ENCODE data around the gene PDRG1.

Gene PDRG1

DNA sequence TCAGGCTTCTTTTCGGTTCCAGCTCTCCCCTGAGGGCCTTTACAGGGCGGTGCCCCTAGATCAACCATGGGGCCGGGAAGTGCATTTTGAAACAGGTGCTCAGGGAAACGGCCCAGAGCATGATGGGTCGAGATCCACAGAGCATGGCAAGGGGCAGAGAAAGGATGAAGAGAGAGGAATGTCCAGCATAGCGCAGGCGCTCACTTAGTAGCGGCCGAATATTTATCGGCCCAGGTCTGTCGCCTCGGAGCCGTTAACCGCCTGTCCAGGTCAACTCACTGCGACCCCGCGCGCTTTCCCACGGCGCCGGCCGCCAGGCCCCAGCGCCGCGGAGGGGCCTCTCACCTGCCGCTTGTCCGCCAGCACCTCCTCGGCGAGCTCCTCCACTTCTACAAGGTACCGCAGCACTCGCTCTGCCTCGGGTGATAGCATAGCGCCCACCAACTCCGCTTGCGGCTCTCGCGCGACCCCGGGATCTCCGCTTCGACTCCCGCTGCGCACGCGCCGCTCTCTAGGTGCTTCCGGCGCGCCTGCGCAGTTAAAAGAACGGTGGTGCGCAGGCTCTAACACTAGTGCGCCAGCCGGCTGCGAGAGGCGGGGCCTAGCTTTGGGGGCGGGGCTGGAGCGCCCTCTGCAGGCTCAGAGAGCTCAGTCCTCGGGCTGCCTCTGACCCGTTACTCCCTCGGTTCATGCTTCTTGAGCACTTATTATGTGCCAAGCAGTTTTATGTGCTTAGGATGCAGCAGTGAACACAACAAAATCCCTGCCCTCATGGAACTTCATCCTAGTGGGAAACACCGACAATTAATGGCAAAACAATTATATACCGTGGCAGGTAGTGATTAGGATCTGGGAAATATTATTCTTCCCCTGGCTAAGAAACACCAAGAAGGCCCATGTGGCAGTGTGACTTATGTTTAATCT lies at the start of gene PDRG1:
Gene PDRG1, minus strand, starts transcription at position 517 of the 924 bp plus-strand sequence. Its CDS starts 85 bp downstream, at position 432.
- TF ChIP-seq SUZ12 (IDR thresholded peaks at IDR 0.05; ENCODE audit: extremely low read depth, insufficient read depth, insufficient read length), result no peak
- no peak for TF ChIP-seq ZNF274 (IDR thresholded peaks at IDR 0.05; ENCODE audit: low read depth, low read length)
- no peak for TF ChIP-seq YY1 (IDR thresholded peaks at IDR 0.05; ENCODE audit: insufficient read depth, insufficient read length)
- DNase-seq (ENCODE audit: low read depth, low spot score), result peak; percentile 92
- no peaks in the 10 kb centered on the region for H3K27me3 ChIP-seq (ENCODE audit: insufficient read depth, insufficient read length)
- peaks cover 13% of the 10 kb centered on the region; the same call in 1 of the 2 replicates for H3K9me3 ChIP-seq (ENCODE audit: insufficient read depth, low read length)
- peak within 1 kb of the TSS; percentile 92 for H3K9ac ChIP-seq (ENCODE audit: insufficient read length, low read depth)
- peaks cover 39% of the 10 kb centered on the region for H3K36me3 ChIP-seq (ENCODE audit: insufficient read depth, insufficient read length, low read length)
- no peaks in the 10 kb centered on the region for H3K4me1 ChIP-seq (ENCODE audit: insufficient read depth, insufficient read length)
- H3K4me3 ChIP-seq (ENCODE audit: insufficient read length, low read depth), result peak within 1 kb of the TSS; percentile 90

DNA sequence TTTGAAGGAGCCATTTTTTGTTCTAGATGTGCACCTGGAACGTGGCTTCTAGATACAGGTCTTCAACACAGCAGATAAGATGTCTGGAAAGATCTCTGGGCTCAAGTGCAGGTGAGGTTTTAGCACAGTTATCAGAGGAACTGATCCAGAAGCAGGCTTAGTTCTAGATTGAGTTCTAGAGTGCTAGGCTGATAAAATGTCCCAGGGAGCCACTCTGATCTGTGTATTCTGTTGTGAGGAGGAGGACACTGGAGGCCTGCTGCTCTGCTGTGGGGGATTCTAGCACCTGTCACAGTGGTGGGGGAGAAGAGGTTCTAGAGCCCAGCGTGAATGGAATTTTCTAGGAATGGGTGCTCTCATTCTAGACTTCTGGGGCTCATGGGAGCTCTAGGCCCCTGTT lies 46.4 kb upstream of the PDRG1 start:
- TF ChIP-seq YY1 (IDR thresholded peaks at IDR 0.05; ENCODE audit: insufficient read depth, insufficient read length) (no peak), ZNF274 (IDR thresholded peaks at IDR 0.05; ENCODE audit: low read depth, low read length) (no peak), SUZ12 (IDR thresholded peaks at IDR 0.05; ENCODE audit: extremely low read depth, insufficient read depth, insufficient read length) (no peak)
- Histone ChIP-seq H3K9ac (ENCODE audit: insufficient read length, low read depth) (no peak overlapping the region), H3K4me1 (ENCODE audit: insufficient read depth, insufficient read length) (peaks cover 4% of the 10 kb centered on the region), H3K9me3 (ENCODE audit: insufficient read depth, low read length) (no peaks in the 10 kb centered on the region), H3K4me3 (ENCODE audit: insufficient read length, low read depth) (no peak overlapping the region), H3K36me3 (ENCODE audit: insufficient read depth, insufficient read length, low read length) (no peaks in the 10 kb centered on the region), H3K27me3 (ENCODE audit: insufficient read depth, insufficient read length) (peaks cover 36% of the 10 kb centered on the region)
- DNase-seq (ENCODE audit: low read depth, low spot score), result no peak

DNA sequence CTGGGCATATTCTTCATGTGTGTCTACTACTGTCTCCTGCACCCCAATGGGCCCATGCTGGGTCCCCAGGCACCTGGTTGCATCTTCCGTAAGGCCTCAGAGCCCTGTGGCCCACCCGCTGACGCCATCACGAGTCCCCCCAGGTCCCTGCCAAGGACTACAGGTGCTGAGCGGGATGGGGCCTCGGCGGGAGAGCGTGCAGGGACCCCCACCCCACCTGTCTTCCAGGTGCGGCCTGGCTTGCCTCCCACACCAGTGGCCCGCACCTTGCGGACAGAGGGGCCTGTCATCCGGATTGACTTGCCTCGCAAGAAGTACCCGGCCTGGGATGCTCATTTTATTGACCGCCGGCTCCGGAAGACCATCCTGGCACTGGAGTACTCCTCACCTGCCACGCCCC lies 45.1 kb upstream of the PDRG1 start:
- Histone ChIP-seq H3K9me3 (ENCODE audit: insufficient read depth, low read length) (no peaks in the 10 kb centered on the region), H3K9ac (ENCODE audit: insufficient read length, low read depth) (no peak overlapping the region), H3K36me3 (ENCODE audit: insufficient read depth, insufficient read length, low read length) (no peaks in the 10 kb centered on the region), H3K4me3 (ENCODE audit: insufficient read length, low read depth) (no peak overlapping the region), H3K27me3 (ENCODE audit: insufficient read depth, insufficient read length) (peaks cover 48% of the 10 kb centered on the region), H3K4me1 (ENCODE audit: insufficient read depth, insufficient read length) (peaks cover 1% of the 10 kb centered on the region)
- DNase-seq (ENCODE audit: low read depth, low spot score), result no peak
- no peak for TF ChIP-seq SUZ12 (IDR thresholded peaks at IDR 0.05; ENCODE audit: extremely low read depth, insufficient read depth, insufficient read length)
- no peak for TF ChIP-seq ZNF274 (IDR thresholded peaks at IDR 0.05; ENCODE audit: low read depth, low read length)
- TF ChIP-seq YY1 (IDR thresholded peaks at IDR 0.05; ENCODE audit: insufficient read depth, insufficient read length), result no peak

DNA sequence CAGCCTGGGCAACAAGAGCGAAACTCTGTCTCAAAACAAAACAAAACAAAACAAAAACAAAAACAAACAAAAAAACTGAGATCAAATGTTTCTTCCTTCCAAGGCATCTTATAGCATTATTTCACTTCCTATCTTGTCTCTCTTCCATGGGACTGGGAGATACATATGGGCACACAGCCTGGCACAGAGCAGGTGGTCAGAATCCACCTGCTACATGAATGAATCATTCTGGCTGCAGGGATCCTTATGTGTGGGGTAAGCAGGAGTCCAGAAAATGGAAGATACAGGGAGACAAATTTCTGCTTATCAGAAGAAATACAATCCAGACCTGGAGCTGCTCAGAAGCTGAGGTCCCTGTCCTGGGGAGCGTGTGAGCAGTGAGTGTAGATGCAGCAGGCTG lies 40.2 kb upstream of the PDRG1 start:
- TF ChIP-seq YY1 (IDR thresholded peaks at IDR 0.05; ENCODE audit: insufficient read depth, insufficient read length) (no peak), ZNF274 (IDR thresholded peaks at IDR 0.05; ENCODE audit: low read depth, low read length) (no peak), SUZ12 (IDR thresholded peaks at IDR 0.05; ENCODE audit: extremely low read depth, insufficient read depth, insufficient read length) (no peak)
- H3K27me3 ChIP-seq (ENCODE audit: insufficient read depth, insufficient read length), result peaks cover 50% of the 10 kb centered on the region
- no peak for DNase-seq (ENCODE audit: low read depth, low spot score)
- H3K4me1 ChIP-seq (ENCODE audit: insufficient read depth, insufficient read length), result peaks cover 4% of the 10 kb centered on the region
- H3K4me3 ChIP-seq (ENCODE audit: insufficient read length, low read depth), result no peak overlapping the region
- H3K9me3 ChIP-seq (ENCODE audit: insufficient read depth, low read length), result no peaks in the 10 kb centered on the region
- H3K36me3 ChIP-seq (ENCODE audit: insufficient read depth, insufficient read length, low read length), result no peaks in the 10 kb centered on the region
- no peak overlapping the region for H3K9ac ChIP-seq (ENCODE audit: insufficient read length, low read depth)

DNA sequence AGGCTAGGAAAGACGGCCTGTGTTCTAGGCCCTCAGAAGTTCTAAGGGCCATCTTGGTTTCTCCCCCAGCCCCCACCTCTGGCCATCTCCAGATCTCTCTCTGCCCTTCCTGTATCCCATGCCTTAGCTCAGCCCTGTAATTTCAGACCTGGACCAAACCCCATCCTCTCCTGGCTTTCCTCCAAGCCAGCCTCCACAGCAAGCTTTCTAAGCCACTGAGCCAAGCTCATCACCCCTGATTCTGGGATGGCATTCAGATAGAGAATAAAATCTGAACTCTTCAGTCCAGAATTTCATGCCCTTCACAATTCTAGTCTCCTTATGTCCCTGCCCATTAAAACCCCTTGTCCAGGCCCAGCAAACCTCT lies 39.5 kb upstream of the PDRG1 start:
- Histone ChIP-seq H3K9me3 (ENCODE audit: insufficient read depth, low read length) (no peaks in the 10 kb centered on the region), H3K4me1 (ENCODE audit: insufficient read depth, insufficient read length) (peaks cover 4% of the 10 kb centered on the region), H3K4me3 (ENCODE audit: insufficient read length, low read depth) (no peak overlapping the region), H3K9ac (ENCODE audit: insufficient read length, low read depth) (no peak overlapping the region), H3K27me3 (ENCODE audit: insufficient read depth, insufficient read length) (peaks cover 43% of the 10 kb centered on the region), H3K36me3 (ENCODE audit: insufficient read depth, insufficient read length, low read length) (no peaks in the 10 kb centered on the region)
- TF ChIP-seq ZNF274 (IDR thresholded peaks at IDR 0.05; ENCODE audit: low read depth, low read length) (no peak), SUZ12 (IDR thresholded peaks at IDR 0.05; ENCODE audit: extremely low read depth, insufficient read depth, insufficient read length) (no peak), YY1 (IDR thresholded peaks at IDR 0.05; ENCODE audit: insufficient read depth, insufficient read length) (no peak)
- DNase-seq (ENCODE audit: low read depth, low spot score), result no peak

DNA sequence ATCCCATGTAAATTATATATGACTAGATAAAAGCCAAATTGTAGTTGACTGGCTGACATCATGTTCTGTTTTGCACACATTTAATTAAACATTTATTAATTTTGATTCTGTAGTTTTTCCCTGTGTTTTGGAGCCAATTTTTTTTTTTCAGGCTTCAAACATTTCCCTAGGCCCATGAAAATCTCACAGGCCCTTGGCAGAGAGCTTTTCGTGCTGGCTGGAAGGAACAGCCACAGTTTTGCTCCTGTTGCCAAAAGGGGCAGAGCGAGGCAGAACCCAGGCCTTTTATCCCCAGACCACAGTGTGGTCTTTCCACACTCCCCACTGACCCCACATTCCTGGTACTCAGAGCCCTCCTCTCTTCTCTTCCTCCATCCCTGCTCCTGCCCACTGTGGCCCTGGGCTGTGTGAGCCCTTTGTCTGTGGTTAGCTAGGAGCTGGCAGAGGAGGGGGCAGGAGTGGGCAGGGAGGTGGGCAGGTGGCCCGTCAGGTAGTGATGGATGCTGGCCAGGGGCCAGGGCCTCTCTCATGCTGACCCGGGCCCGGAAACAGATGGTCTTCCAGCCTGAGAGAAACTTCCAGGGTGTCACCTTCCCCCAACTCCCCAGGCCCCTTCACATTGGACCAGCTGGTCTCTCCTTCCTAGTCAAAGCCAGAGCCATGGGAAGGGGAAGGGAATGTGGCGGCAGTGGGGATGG lies 38.9 kb upstream of the PDRG1 start:
- H3K4me3 ChIP-seq (ENCODE audit: insufficient read length, low read depth), result no peak overlapping the region
- TF ChIP-seq SUZ12 (IDR thresholded peaks at IDR 0.05; ENCODE audit: extremely low read depth, insufficient read depth, insufficient read length) (no peak), YY1 (IDR thresholded peaks at IDR 0.05; ENCODE audit: insufficient read depth, insufficient read length) (no peak), ZNF274 (IDR thresholded peaks at IDR 0.05; ENCODE audit: low read depth, low read length) (no peak)
- H3K4me1 ChIP-seq (ENCODE audit: insufficient read depth, insufficient read length), result peaks cover 4% of the 10 kb centered on the region
- no peaks in the 10 kb centered on the region for H3K9me3 ChIP-seq (ENCODE audit: insufficient read depth, low read length)
- no peak overlapping the region for H3K9ac ChIP-seq (ENCODE audit: insufficient read length, low read depth)
- DNase-seq (ENCODE audit: low read depth, low spot score), result no peak
- no peaks in the 10 kb centered on the region for H3K36me3 ChIP-seq (ENCODE audit: insufficient read depth, insufficient read length, low read length)
- peaks cover 40% of the 10 kb centered on the region for H3K27me3 ChIP-seq (ENCODE audit: insufficient read depth, insufficient read length)

All from NT2/D1 (cell line).